Measurements from ENCODE around the gene SSBP3.
"Not testable (repeated sequence)": the region's sequence is repeated elsewhere in the genome, so short reads cannot be mapped to it uniquely, and the experiment has no call there.

SSBP3 gene

DNA sequence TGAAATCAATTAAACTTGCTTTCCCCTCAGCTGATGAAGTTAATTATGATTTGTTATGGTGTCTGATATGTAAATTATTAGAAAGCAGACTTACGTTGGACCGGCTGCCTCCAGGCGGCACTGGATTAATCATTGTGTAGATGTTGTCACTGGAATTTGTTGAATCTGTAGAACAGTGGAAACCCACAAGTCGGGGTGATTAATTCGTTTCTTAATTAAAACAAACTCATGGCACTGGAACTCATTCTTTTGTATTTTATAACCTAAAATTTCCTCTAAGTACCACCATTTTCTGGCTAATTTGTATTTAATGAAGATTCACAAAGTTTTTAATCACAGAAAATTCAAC lies 167.2 kb downstream of the SSBP3 start:
- DNase-seq, result no peak

DNA sequence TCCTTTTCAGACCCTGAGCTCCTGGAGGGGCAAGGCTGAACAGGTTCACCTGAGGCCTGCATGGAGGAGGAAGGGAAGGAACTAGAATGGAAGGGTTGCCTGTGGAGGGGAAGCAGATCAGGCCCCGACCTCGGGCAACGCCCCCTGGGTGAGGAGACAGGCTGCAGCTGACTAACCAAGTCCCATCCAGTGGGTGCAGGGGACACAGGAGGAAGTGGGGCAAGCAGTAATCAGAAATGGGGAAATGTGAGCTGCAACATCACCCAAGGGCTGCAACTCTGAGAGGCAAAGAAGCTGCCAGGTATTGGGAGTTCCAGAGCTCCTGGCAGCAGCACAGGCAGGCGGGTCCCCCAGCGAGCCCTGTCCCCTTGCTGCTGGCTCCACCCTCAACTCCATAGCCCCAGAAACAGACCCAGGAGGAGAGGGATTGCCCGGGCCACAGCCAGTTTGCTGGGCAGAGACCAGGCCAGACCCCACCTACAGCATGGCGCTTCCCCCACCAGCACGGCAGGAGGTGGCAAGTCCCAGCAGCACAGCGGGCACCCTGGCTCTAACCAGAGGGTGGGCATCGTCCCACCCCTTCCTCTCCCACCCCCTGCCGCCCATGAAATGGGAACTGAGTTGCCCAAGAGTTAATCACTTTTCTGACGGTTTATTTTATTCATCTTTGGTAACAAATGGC lies 167.7 kb downstream of the SSBP3 start:
- DNase-seq, result no peak

DNA sequence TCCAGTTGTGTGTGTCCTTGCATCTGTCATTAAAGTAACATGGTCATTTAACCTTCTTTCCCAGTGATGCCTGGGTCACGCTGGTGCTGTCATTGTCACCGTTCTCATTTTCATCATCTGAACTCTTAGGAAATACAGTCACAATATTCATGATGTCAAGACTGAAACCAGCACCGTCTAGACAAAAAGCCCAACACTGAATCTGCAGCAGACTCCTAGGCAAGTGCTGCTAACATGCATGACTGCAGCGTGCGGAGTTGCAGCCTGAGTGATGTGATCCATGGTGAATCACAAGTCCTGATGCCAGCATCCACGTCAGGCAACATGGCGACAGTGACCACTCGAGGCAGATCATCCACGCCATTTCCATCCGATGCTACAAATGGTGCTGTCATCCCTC lies 168.6 kb downstream of the SSBP3 start:
- DNase-seq, result no peak

DNA sequence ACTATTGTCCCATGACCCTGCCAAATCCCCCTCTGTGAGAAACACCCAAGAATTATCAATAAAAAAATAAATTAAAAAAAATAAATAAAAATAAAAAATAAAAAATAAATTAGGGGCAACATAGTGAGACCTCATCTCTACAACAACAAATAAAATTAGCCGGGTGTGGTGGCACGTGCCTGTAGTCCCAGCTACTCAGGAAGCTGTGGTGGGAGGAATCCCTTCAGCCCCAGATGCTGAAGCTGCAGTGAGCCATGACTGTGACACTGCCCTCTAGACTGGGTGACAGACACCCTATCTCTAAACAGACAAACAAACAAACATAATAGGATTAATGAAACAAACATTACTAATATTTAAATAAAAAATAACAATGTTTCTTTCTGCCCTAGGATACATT lies 171.9 kb downstream of the SSBP3 start:
- no peak for DNase-seq

DNA sequence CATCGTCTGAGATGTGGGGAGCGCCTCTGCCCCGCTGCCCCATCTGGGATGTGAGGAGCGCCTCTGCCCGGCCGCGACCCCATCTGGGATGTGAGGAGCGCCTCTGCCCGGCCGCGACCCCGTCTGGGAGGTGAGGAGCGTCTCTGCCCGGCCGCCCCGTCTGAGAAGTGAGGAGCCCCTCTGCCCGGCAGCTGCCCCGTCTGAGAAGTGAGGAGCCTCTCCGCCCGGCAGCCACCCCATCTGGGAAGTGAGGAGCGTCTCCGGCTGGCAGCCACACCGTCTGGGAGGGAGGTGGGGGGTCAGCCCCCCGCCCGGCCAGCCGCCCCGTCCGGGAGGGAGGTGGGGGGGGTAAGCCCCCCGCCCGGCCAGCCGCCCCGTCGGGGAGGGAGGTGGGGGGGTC lies 173.0 kb downstream of the SSBP3 start:
- not testable (repeated sequence) for DNase-seq

- no peak for DNase-seq
These were observed 175.5 kb downstream of the SSBP3 start for GRCh38 chr1:54230507-54231339.

DNA sequence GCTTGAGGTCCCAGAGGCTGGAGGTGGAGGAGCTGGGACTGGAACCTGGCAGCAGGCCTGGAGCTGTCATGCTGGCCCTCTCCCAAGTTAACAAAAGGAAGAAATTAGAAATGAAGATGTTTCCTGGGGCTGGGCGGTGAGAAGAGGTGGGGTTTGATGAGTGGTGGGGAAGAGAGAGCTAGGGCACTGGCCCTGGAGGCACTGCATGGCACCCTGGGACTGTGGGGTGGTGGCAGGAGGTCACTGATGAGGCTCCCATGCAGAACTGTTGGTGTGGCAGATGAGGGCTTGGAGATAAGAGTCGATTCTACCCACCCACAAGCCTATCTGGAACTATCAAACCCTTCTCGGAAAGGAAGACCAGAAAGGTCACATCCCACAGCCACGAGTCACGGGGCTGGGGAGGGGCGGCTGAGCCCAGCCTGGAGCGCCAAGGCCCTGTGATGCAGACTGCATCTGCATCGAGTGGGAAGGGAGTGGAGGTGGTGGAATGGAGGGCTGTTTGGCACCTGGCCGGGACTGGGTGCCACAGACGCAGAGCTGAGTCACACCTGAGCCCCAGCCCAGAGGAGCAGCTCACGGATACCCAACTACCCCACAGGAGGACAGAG lies 176.8 kb downstream of the SSBP3 start:
- peak; percentile 17 for DNase-seq

DNA sequence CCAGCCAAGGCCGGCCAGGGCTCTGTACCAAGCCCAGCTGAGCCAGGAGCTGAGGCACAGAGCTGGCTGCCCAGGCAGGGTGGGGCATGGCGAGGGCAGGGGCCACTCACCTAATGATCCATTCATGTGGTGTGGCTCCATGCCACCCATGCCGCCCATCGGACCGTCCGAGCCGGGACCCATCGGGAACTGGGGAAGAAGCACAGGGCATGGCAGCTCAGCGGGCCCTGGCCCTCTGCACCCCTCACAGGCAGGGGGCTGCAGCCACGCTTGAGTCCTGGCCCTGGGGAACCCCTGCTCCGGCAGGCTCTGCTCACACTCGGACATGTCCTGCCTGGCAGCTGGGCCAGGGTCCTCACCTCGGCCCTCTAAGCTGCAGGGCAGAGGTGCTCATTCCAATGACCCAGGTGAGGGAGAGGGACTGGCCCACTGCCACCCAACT lies 177.5 kb downstream of the SSBP3 start:
- no peak for DNase-seq

DNA sequence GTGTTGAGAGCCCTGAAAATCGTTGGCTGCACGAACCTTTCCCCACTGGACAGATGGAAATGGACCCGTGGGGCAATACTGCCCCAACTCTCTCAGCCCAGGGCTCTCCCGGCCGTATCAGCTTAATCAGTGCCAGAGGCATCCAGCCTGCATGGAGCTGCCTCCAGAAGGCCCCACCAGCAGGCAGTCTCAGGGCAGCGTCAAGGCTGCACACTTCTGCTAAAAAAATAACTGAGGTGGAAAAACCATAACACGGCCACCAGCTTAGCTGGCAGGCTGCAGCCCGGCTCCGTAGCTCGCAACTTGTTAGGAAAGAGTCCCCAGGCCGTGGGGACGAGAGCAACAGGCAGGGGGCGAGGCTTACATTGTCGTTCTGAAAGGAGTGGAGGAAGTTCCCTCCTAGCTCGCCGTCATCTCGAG lies 178.3 kb downstream of the SSBP3 start:
- DNase-seq, result no peak

GRCh38 chr1:54227091-54227602 lies 179.0 kb downstream of the SSBP3 start:
- no peak for DNase-seq

GRCh38 chr1:54225986-54226559 lies 180.1 kb downstream of the SSBP3 start:
- DNase-seq, result no peak

DNA sequence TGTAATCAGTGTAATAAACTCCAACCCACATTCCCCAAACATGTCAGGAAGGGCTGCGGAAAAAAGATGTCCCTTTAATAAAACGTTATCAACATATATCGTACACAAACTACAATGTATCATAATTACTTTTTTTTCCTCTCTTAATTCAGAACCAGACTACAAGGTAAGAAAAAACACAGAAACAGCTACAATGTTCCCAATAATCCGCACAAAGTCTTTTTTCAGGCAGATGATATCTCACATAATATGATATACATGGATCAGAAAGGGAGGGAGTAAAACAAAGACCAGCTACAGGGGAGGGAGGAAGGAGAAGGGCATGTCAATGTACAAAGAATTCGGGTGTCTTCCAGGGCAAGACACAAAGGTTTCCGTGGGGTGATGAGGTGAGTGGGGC lies 180.8 kb downstream of the SSBP3 start:
- DNase-seq, result no peak

- no peak for DNase-seq
These were observed 182.0 kb downstream of the SSBP3 start for GRCh38 chr1:54224233-54224632.

GRCh38 chr1:54223441-54224202 lies 182.6 kb downstream of the SSBP3 start:
- no peak for DNase-seq

GRCh38 chr1:54222711-54223110 lies 183.5 kb downstream of the SSBP3 start:
- DNase-seq, result no peak

DNA sequence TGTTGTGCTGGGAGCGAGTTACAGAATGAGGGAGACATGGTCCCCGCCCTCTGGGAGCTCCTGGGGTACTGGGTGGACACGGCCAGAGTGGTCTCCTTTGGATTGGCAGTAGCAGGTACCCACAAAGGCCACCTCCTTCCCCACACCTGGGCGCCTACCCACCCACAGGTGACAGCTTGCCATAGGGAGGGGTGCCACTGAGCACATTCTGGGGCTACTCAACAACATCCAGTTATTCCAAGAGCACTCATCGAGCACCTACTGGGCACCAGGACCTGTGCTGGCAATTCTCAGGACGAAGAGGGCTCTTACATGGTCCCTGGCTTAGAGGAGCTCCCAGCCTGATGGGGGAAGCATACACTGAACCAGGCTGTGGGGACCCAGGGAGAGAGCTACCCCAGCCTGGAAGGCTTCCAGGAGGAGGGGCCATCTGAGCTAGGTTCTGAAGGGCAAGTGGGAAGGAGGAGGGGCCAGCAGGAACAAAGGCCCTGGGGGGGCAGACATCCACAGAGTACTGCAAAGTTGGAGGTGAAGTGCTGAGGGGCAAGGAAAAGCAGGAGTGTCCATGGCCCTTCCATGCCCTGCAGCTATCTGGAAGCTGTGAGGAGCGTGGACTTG lies 184.2 kb downstream of the SSBP3 start:
- DNase-seq, result no peak

DNA sequence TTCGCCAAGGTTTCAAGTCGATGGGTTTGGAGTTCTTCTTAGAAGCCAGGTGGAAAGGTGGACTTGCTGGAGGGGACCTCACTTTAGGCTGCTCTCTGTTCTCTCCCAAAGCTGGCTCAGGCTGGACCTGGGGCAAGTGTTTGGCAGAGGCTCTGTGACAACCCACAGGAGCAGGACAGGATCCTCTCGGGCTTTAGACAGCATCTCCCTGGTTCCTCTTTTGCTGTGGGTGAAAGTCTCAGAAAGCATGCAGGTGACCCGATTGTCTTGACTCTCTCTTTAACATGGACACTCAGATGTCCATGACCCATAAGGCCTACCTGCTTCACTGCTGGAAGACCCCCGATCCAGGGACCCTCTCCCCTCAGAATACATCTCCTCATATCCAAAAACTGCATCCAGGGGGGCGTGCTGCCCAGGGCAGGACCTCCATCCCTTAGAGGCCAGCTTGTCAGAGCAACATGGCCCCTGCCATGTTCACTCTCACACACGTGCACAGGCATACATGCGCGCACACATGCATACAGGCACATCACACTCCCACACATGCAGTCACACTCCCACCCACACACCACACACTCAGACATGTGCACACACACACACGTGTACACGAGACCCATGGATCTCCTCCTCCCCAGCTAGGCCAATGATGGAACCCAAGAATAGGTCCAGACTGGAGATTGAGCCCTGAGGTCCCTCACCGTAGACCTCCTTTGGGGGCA lies 184.9 kb downstream of the SSBP3 start:
- DNase-seq, result no peak

GRCh38 chr1:54220004-54220811 lies 186.0 kb downstream of the SSBP3 start:
- no peak for DNase-seq

DNA sequence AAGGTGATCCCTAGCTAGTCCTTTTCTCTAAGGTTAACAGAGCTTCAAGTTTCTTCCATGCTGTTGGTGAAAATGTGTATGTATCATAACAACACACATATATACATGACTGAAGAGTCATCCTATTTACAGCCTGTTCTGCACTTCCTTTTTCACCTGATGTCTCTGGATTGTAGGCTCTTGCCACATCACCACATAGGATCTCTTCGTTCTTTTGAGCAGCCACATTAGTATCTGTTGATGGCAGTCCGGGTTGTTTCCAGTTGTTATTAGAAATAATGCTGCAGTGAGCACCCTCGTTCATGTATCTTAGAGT lies 186.5 kb downstream of the SSBP3 start:
- no peak for DNase-seq

GRCh38 chr1:54218883-54219687 lies 187.1 kb downstream of the SSBP3 start:
- DNase-seq, result no peak
